ENCODE measurements around the gene CD1B.

GRCh38 chr1:158327481-158327880, 3.9 kb downstream of the CD1B start:
- TF ChIP-seq, protein P1, sequence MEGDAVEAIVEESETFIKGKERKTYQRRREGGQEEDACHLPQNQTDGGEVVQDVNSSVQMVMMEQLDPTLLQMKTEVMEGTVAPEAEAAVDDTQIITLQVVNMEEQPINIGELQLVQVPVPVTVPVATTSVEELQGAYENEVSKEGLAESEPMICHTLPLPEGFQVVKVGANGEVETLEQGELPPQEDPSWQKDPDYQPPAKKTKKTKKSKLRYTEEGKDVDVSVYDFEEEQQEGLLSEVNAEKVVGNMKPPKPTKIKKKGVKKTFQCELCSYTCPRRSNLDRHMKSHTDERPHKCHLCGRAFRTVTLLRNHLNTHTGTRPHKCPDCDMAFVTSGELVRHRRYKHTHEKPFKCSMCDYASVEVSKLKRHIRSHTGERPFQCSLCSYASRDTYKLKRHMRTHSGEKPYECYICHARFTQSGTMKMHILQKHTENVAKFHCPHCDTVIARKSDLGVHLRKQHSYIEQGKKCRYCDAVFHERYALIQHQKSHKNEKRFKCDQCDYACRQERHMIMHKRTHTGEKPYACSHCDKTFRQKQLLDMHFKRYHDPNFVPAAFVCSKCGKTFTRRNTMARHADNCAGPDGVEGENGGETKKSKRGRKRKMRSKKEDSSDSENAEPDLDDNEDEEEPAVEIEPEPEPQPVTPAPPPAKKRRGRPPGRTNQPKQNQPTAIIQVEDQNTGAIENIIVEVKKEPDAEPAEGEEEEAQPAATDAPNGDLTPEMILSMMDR (IDR thresholded peaks at IDR 0.05; ENCODE audit: extremely low read depth in 1 of 2, insufficient read depth in 1 of 2, low read depth in 1 of 2, low read length in 2 of 2), result no peak
- TF ChIP-seq POLR2AphosphoS5 (IDR thresholded peaks at IDR 0.05; ENCODE audit: insufficient read depth, low read depth, low read length) (no peak), POLR2A (IDR thresholded peaks at IDR 0.05; ENCODE audit: low read depth, low read length) (no peak), MAX (IDR thresholded peaks at IDR 0.05; ENCODE audit: insufficient read depth, insufficient read length) (no peak), JUN (IDR thresholded peaks at IDR 0.05; ENCODE audit: borderline replicate concordance, insufficient read depth, insufficient read length, low read depth) (no peak), EZH2 (IDR thresholded peaks at IDR 0.05; ENCODE audit: borderline replicate concordance, low read depth, low read length, severe bottlenecking) (no peak), FOS (IDR thresholded peaks at IDR 0.05; ENCODE audit: borderline replicate concordance, insufficient read depth, low read length) (no peak), MYC (IDR thresholded peaks at IDR 0.05; ENCODE audit: low read depth, low read length) (no peak), GATA2 (IDR thresholded peaks at IDR 0.05; ENCODE audit: insufficient read depth, insufficient read length, low read depth, low read length) (no peak)

All from endothelial cell of umbilical vein (primary cell).